ENCODE data around the gene RAC3.

DNA sequence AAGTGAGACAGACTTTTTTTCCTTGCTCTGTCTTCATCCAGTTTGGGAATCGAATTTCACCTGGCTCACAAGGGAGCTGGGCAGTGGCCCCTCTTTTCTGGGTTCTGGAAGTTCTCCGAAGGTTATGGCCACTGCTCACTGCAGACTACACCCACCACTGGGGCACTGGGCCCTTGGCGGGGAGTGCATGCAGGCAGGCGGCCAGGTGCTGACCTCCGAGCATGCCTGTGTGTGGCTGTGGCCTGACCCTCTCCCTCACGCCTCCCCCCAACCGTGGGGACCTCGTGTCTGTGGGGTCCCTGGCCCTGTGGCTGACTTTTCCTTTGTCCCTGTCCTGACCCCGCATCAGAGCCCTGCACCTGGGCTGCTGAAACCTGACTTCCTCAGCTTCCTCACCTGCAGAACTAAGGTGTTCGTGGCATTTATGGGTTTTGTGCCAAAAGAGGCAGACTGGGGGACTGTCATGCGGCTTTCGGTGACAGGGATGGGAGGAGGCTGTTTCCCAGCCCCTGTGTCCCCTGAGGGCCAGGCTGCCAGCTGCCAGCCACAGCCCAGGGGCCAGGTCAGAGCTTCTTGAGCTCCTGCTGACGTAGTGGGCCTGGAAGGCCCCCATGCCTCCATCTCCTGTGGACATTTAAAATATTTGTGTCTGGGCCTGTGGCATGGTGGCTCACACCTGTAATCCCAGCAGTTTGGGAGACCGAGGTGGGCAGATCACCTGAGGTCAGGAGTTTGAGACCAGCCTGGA, 32.6 kb upstream of the RAC3 start:
- TF ChIP-seq, protein P1, sequence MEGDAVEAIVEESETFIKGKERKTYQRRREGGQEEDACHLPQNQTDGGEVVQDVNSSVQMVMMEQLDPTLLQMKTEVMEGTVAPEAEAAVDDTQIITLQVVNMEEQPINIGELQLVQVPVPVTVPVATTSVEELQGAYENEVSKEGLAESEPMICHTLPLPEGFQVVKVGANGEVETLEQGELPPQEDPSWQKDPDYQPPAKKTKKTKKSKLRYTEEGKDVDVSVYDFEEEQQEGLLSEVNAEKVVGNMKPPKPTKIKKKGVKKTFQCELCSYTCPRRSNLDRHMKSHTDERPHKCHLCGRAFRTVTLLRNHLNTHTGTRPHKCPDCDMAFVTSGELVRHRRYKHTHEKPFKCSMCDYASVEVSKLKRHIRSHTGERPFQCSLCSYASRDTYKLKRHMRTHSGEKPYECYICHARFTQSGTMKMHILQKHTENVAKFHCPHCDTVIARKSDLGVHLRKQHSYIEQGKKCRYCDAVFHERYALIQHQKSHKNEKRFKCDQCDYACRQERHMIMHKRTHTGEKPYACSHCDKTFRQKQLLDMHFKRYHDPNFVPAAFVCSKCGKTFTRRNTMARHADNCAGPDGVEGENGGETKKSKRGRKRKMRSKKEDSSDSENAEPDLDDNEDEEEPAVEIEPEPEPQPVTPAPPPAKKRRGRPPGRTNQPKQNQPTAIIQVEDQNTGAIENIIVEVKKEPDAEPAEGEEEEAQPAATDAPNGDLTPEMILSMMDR (IDR thresholded peaks at IDR 0.05; ENCODE audit: insufficient read depth, low read depth, low read length), result no peak
- TF ChIP-seq EZH2 (IDR thresholded peaks at IDR 0.05; ENCODE audit: insufficient read depth, low read length), result no peak

All from astrocyte (in vitro differentiated cells and primary cell).